Panc1 (cell line): ENCODE measurements around the gene MYO16. TPM values are rescaled to one million over a fixed set of nuclear protein-coding genes. Genes with fewer than 3 reads are reported as not detected.

Source experiments
- ATAC-seq: fragments of 200-7000 bp; cut with Tn5 transposase; 2 replicates; pipeline ENCODE4 v1.9.1; 2020; ENCODE audit warnings: mild to moderate bottlenecking, moderate library complexity
- BruUV-seq: library from RNA; stranded (reverse); fragments of 400-500 nt; replicated peaks from 2 replicates; lab custom pipeline; 2021; lab: Mats Ljungman, UMichigan
- CTCF ChIA-PET: fragments of 300-600 bp; sonication (Branson Sonifier 250); formaldehyde crosslinking; loops from one replicate; lab custom pipeline; 2022; ENCODE audit warnings: antibody characterized with exemption; lab: Charles Lee
- POLR2A ChIA-PET: fragments of 300-600 bp; sonication (Branson Sonifier 250); formaldehyde crosslinking; loops from one replicate; lab custom pipeline; 2022; ENCODE audit warnings: antibody characterized with exemption; lab: Charles Lee
- DNase-seq: peaks from one replicate; pipeline ENCODE4 v3.0.0-alpha.2; 2010; ENCODE audit warnings: low read depth, low spot score
- H3K27ac ChIP-seq: 2 replicates; pipeline ENCODE4 v1.5.1; 2011; ENCODE audit warnings: mild to moderate bottlenecking, low read length, inconsistent platforms
- H3K27me3 ChIP-seq: fragments of 200-500 bp; sonication (Bioruptor generic); 2 replicates; pipeline ENCODE4 v1.6.0; 2014; ENCODE audit warnings: low read length, inconsistent platforms; ENCODE audit not compliant: control insufficient read depth, insufficient read depth
- H3K36me3 ChIP-seq: fragments of 200-500 bp; sonication (Bioruptor generic); 2 replicates; pipeline ENCODE4 v1.5.1; 2014; ENCODE audit warnings: inconsistent platforms, mild to moderate bottlenecking, low read length, moderate library complexity; ENCODE audit not compliant: control insufficient read depth, insufficient read depth
- H3K4me1 ChIP-seq: 2 replicates; pipeline ENCODE4 v1.5.1; 2011; ENCODE audit warnings: inconsistent platforms, mild to moderate bottlenecking, low read length, moderate library complexity; ENCODE audit not compliant: control insufficient read depth, insufficient read depth
- H3K4me3 ChIP-seq, 2 experiments: 2 replicates each; pipeline ENCODE4 v1.5.1; 2011 to 2012; ENCODE audit warnings: low read depth in 2 of 2, low read length in 2 of 2, mild to moderate bottlenecking in 2 of 2, inconsistent platforms in 1 of 2, moderate library complexity in 1 of 2
- H3K9me3 ChIP-seq: fragments of 200-500 bp; sonication (Bioruptor generic); 2 replicates; pipeline ENCODE4 v1.5.1; 2014; ENCODE audit warnings: low read depth, mild to moderate bottlenecking, inconsistent platforms, low read length, moderate library complexity; ENCODE audit not compliant: control insufficient read depth, insufficient read depth
- CTCF ChIP-seq: fragments of 450-650 bp; IDR thresholded peaks from 2 replicates; pipeline ENCODE4 v1.5.1; 2017; ENCODE audit warnings: mild to moderate bottlenecking
- POLR2AphosphoS5 ChIP-seq: IDR thresholded peaks from 2 replicates; pipeline ENCODE4 v1.6.1; 2012; ENCODE audit warnings: mild to moderate bottlenecking, low read depth, low read length, moderate library complexity
- SIN3A ChIP-seq: IDR thresholded peaks from 2 replicates; pipeline ENCODE4 v1.6.1; 2012; ENCODE audit warnings: low read depth, mild to moderate bottlenecking, low read length, moderate library complexity, borderline replicate concordance; ENCODE audit not compliant: insufficient read depth
- TCF7L2 ChIP-seq: IDR thresholded peaks from 2 replicates; pipeline ENCODE4 v1.6.1; 2011; ENCODE audit warnings: mild to moderate bottlenecking, low read depth, low read length, inconsistent platforms
- in situ Hi-C: cut with HindIII; loops from 2 replicates; pipeline ENCODE4 v1.10.0; 2016; ENCODE audit warnings: low sequenced_read_pairs, low pct_unique_long_range_greater_than_20kb
- intact Hi-C: fragments of 100-400 bp; cut with micrococcal nuclease; formaldehyde crosslinking; loops from one replicate; pipeline ENCODE4 v1.10.0; 2022; ENCODE audit not compliant: unreplicated experiment
- total RNA-seq: library from RNA; stranded (reverse); gene quantifications from one replicate; pipeline ENCODE4 v1.2.1, GENCODE V29; 2021; ENCODE audit not compliant: unreplicated experiment
- TF ChIP-seq, protein P1 (sequence below), 2 experiments: IDR thresholded peaks; 2 replicates each; pipeline ENCODE4 v1.6.1; 2011 to 2012; ENCODE audit warnings: low read depth in 2 of 2, control low read depth in 1 of 2, low read length in 1 of 2, mild to moderate bottlenecking in 1 of 2, moderate library complexity in 1 of 2; ENCODE audit not compliant: insufficient read depth in 1 of 2

MYO16 gene
- total RNA-seq, 1 experiment from 2014 or later: 0.08 TPM

DNA sequence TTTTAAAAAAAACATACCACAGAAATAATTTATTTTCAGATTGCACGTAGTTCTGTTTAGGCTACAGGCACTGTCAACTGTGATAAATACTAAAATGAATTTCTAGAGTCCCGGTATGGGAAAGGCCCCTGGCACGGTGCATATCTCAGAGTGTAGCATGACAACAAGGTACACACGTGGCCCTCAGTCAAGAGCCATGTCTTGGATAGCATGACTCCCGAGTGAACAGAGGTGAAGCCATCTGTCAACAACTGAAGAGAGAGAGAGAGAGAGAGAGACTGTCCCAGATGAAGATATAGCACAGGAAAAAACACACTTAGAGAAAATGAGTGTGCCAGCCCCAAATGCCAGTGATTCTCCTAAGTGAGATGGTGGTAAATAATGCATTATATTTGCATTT, 297.5 kb downstream of the MYO16 start:
- intact Hi-C loops (no loop called here), in situ Hi-C loops (no loop called here)
- Histone ChIP-seq H3K4me3 (no peak overlapping the region), H3K9me3 (no peaks in the 10 kb centered on the region), H3K36me3 (no peaks in the 10 kb centered on the region), H3K4me1 (no peaks in the 10 kb centered on the region), H3K27me3 (no peaks in the 10 kb centered on the region), H3K27ac (no peak overlapping the region)
- ChIA-PET POLR2A (no interaction called here), CTCF (no interaction called here)
- ATAC-seq (no peak), DNase-seq (no peak)
- TF ChIP-seq POLR2AphosphoS5 (no peak), CTCF (no peak), TCF7L2 (no peak), SIN3A (no peak)
- TF ChIP-seq, protein P1, sequence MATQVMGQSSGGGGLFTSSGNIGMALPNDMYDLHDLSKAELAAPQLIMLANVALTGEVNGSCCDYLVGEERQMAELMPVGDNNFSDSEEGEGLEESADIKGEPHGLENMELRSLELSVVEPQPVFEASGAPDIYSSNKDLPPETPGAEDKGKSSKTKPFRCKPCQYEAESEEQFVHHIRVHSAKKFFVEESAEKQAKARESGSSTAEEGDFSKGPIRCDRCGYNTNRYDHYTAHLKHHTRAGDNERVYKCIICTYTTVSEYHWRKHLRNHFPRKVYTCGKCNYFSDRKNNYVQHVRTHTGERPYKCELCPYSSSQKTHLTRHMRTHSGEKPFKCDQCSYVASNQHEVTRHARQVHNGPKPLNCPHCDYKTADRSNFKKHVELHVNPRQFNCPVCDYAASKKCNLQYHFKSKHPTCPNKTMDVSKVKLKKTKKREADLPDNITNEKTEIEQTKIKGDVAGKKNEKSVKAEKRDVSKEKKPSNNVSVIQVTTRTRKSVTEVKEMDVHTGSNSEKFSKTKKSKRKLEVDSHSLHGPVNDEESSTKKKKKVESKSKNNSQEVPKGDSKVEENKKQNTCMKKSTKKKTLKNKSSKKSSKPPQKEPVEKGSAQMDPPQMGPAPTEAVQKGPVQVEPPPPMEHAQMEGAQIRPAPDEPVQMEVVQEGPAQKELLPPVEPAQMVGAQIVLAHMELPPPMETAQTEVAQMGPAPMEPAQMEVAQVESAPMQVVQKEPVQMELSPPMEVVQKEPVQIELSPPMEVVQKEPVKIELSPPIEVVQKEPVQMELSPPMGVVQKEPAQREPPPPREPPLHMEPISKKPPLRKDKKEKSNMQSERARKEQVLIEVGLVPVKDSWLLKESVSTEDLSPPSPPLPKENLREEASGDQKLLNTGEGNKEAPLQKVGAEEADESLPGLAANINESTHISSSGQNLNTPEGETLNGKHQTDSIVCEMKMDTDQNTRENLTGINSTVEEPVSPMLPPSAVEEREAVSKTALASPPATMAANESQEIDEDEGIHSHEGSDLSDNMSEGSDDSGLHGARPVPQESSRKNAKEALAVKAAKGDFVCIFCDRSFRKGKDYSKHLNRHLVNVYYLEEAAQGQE (IDR thresholded peaks at IDR 0.05; ENCODE audit: insufficient read depth in 1 of 2, low read depth in 2 of 2, low read length in 1 of 2): no peak
- no TSS peak for BruUV-seq

DNA sequence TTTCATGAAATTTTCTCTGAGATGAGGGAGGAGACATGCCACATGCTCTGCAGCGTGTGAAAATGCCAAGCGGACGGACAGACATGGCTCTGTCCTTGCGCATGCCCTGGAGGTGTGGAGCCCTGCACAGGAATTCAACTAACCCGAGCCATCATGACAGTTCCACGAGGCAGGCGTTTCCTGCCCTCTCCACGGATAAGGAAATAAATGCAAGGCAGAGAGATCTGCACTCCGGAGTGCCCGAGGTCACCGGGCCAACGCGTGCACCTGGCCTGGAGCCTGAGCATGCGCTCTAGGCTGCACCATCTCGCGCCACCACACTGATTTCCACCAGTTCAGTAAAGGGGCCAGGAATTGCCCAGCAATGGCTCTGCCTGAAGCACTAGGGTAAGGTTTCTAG, 298.2 kb downstream of the MYO16 start:
- no peak overlapping the region for H3K27ac ChIP-seq
- H3K36me3 ChIP-seq: no peaks in the 10 kb centered on the region
- ATAC-seq (no peak), DNase-seq (no peak)
- intact Hi-C loops: no loop called here
- POLR2A ChIA-PET: no interaction called here
- CTCF ChIA-PET: no interaction called here
- in situ Hi-C loops: no loop called here
- TF ChIP-seq TCF7L2: no peak
- TF ChIP-seq SIN3A: no peak
- TF ChIP-seq, protein P1 (IDR thresholded peaks at IDR 0.05; ENCODE audit: insufficient read depth in 1 of 2, low read depth in 2 of 2, low read length in 1 of 2): no peak
- no peak for TF ChIP-seq CTCF
- TF ChIP-seq POLR2AphosphoS5: no peak
- H3K4me3 ChIP-seq: no peak overlapping the region
- H3K4me1 ChIP-seq: no peaks in the 10 kb centered on the region
- no peaks in the 10 kb centered on the region for H3K27me3 ChIP-seq
- no TSS peak for BruUV-seq
- H3K9me3 ChIP-seq: no peaks in the 10 kb centered on the region
